Ectodermal cell (in vitro differentiated cells): Measurements from ENCODE around the gene PRDM11. TPM values are rescaled to one million over a fixed set of nuclear protein-coding genes. Genes with fewer than 3 reads are reported as not detected.

ENCODE experiments used
- H3K27ac ChIP-seq: 2 replicates; pipeline ENCODE4 v1.7.0; 2013; ENCODE audit warnings: mild to moderate bottlenecking, low read depth, low read length; ENCODE audit not compliant: insufficient read depth, poor library complexity, severe bottlenecking
- H3K27me3 ChIP-seq: 2 replicates; pipeline ENCODE4 v1.7.0; 2013; ENCODE audit warnings: mild to moderate bottlenecking, low read length; ENCODE audit not compliant: insufficient read depth, control insufficient read depth, poor library complexity, severe bottlenecking
- H3K36me3 ChIP-seq: one replicate; pipeline ENCODE4 v1.7.0; 2013; ENCODE audit warnings: low read length; ENCODE audit not compliant: control insufficient read depth, insufficient read depth
- H3K4me1 ChIP-seq: one replicate; pipeline ENCODE4 v1.7.0; 2013; ENCODE audit warnings: low read length; ENCODE audit not compliant: control insufficient read depth, insufficient read depth
- H3K4me3 ChIP-seq: 2 replicates; pipeline ENCODE4 v1.7.0; 2013; ENCODE audit warnings: low read depth, low read length, control low read depth; ENCODE audit not compliant: insufficient read depth
- H3K9me3 ChIP-seq: 2 replicates; pipeline ENCODE4 v1.7.0; 2013; ENCODE audit warnings: mild to moderate bottlenecking, low read length, moderate library complexity; ENCODE audit not compliant: control insufficient read depth
- WGBS, 2 experiments: methylation state at CpG; one replicate each; pipeline ENCODE4 v1.1.7; 2013; ENCODE audit warnings: missing lambda C conversion rate in 2 of 2; 5-methylcytosine and 5-hydroxymethylcytosine counted together
- polyA plus RNA-seq, 4 experiments: library from polyadenylated mRNA; stranded (reverse); fragments of 50-300 nt; gene quantifications; one replicate each; pipeline ENCODE4 v1.2.3, GENCODE V29; 2013

The PRDM11 gene
- polyA plus RNA-seq (2013, experiment 1 of 4): 4.4 TPM
- polyA plus RNA-seq (2013, experiment 2 of 4): 8.8 TPM
- 5.4 TPM for polyA plus RNA-seq (2013, experiment 3 of 4)
- 5.3 TPM for polyA plus RNA-seq (2013, experiment 4 of 4)

DNA sequence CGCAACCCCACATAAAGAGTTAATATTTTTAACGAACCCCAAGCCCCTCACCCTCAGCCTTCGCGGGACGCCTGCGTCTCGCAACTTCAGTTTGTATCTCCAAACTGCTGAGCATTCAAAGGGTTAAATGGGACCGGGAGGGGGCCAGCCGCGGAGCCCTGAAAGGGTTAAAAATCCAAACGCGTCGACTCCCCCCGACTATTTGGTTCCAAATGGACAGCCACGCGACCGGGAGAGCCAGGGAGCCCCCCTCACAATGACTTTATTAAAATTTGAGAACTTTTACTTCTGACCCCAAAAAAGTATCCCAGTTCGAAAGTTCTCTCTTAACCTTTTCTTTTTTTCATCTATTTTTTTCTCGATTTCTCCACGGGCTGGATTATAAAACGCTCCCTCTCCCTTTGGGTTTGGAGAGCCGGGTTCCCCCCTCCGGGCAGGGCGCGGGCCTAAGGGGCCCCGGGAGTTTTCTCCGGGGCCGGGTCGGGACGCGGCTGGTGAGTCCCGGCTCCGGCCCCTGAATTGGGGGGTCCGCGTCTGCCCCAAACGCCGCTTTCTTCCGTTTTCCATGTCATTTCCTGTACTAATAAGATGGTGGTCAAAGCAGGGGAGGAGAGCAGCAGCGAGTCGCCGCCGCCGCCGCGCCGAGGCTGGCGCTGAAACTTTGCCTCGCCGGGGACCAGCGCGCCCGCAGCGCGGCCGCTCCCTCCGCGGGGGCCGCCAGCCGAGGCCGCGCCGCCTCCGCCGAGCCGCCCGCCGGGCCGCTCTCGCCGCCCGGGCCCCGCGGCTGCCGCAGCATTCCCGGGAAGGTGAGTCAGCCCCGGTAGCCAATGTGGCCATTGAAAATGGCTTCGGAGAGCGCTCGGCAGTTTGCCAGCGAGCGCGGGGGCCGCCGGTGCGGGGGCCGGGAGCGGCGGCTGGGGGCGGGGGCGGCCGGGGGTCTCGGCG, at the start of gene PRDM11:
PRDM11 (plus strand) TSS at position 568 of the 945 bp plus-strand sequence. CDS start 35,128 bp downstream, outside the sequence.
- Histone ChIP-seq H3K9me3 (no peaks in the 10 kb centered on the region), H3K4me1 (peaks cover 7% of the 10 kb centered on the region), H3K27me3 (peaks cover 49% of the 10 kb centered on the region), H3K27ac (peak within 1 kb of the TSS; percentile 53), H3K4me3 (peak within 1 kb of the TSS; percentile 73), H3K36me3 (no peaks in the 10 kb centered on the region)
- 0% methylated on average over 93 of the region's 93 CpGs for WGBS, 2 experiments

DNA sequence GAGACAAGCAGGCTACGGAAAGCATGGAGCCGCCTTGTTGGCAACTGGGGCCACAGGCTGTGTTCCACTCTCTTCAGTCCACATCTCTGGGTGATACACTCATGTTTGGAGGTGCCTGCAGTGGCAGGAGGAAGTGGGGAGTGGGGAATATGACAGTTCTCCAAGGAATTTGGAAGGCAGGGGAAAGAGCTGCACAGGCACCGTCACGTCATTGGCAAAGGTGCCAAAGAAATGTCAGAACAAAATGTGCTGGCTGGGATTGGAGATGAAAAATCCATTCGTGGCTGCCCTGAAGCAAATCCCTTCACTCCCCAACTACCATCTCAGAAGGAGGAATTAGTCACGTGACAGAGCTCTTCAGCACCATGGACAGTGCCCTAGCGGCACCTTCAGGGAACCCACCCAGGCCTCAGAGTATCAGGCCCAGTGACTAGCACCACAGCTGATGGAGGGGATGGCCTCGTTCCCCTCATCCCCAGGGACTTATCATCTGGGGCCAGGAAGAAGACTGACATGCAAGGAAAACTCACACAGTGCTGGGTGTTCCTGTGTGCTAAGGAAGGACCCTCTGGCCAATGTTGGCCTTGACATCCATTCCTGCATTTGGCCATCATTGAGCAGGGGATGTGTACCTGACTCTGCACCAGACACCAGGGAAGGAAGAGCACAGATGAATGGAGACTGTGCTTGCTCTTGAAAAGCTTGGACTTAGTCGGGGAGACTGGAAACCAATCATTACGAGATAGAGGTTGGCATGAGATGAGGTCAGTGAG, 48.5 kb upstream of the PRDM11 start:
- Histone ChIP-seq H3K27ac (no peak overlapping the region), H3K27me3 (no peaks in the 10 kb centered on the region), H3K4me3 (no peak overlapping the region), H3K9me3 (no peaks in the 10 kb centered on the region), H3K4me1 (peaks cover 8% of the 10 kb centered on the region), H3K36me3 (no peaks in the 10 kb centered on the region)
- 38 to 43% methylated on average over 10 of the region's 10 CpGs for WGBS, 2 experiments

DNA sequence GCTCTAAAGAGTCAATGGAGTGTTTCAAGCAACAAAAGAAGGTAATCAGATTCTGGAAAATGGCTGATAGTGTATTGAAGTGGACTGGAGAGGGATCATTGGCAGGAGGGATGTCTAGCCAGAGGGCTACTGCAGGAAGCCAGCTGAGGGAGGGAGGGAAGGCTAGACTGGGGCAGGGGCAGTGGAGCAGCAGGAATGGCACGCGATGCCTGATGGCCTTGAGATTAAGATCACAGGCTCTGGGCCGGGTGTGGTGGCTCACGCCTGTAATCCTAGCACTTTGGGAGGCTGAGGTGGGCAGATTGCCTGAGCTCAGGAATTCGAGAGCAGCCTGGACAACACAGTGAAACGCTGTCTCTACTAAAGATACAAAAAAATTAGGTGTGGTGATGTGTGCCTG, 47.5 kb upstream of the PRDM11 start:
- no peak overlapping the region for H3K27ac ChIP-seq
- H3K9me3 ChIP-seq: no peaks in the 10 kb centered on the region
- no peak overlapping the region for H3K4me3 ChIP-seq
- WGBS, 2 experiments: 91 to 94% methylated on average over 6 of the region's 6 CpGs
- H3K4me1 ChIP-seq: peaks cover 7% of the 10 kb centered on the region
- no peaks in the 10 kb centered on the region for H3K27me3 ChIP-seq
- H3K36me3 ChIP-seq: no peaks in the 10 kb centered on the region

DNA sequence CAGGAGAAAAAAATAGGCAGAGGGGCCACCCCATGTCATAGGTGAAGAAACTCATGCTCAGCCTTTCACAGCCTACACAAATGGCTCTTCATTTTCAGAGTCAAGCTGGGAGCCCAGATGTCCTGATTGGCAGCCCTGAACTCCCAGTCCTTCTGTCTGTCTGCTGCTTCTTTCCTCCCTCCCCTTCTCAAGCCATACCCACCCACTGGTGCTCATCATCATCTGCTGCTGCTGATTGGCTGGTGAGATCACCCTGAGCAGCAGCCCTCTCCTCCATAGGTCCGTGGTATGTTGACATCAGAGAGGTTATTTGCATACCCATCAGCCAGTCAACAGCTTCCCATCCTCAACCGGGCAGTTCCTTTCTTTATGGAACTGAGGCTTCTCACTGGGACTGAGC, 46.1 kb upstream of the PRDM11 start:
- H3K27ac ChIP-seq: no peak overlapping the region
- no peaks in the 10 kb centered on the region for H3K27me3 ChIP-seq
- no peaks in the 10 kb centered on the region for H3K36me3 ChIP-seq
- H3K9me3 ChIP-seq: no peaks in the 10 kb centered on the region
- H3K4me3 ChIP-seq: no peak overlapping the region
- WGBS, 2 experiments: 36 to 45% methylated on average over 2 of the region's 2 CpGs
- peaks cover under 1% of the 10 kb centered on the region for H3K4me1 ChIP-seq

DNA sequence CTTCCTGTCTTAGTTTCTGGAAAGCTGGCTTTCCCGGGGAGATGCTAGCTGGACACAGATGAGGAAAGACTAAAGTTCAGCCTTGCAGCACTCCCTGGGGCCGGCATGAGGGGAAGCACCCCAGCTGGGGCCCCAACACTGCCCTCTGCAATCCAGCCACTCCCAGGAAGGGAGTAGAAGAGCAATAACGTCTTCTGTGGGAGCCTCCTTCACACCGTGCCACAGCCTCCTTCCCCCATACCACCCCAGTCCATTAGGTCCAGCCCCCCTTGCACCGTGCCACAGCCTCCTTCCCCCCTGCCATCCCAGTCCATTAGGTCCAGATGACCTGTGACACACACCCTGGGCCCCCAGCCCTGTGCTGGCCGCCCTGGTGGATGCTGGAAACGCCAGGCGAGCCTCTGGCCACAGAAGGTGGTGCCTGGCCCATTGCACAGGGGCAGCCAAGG, 44.1 kb upstream of the PRDM11 start:
- no peak overlapping the region for H3K27ac ChIP-seq
- H3K27me3 ChIP-seq: no peaks in the 10 kb centered on the region
- H3K9me3 ChIP-seq: no peaks in the 10 kb centered on the region
- H3K36me3 ChIP-seq: no peaks in the 10 kb centered on the region
- WGBS, 2 experiments: 80 to 83% methylated on average over 8 of the region's 8 CpGs
- H3K4me3 ChIP-seq: no peak overlapping the region
- no peaks in the 10 kb centered on the region for H3K4me1 ChIP-seq

DNA sequence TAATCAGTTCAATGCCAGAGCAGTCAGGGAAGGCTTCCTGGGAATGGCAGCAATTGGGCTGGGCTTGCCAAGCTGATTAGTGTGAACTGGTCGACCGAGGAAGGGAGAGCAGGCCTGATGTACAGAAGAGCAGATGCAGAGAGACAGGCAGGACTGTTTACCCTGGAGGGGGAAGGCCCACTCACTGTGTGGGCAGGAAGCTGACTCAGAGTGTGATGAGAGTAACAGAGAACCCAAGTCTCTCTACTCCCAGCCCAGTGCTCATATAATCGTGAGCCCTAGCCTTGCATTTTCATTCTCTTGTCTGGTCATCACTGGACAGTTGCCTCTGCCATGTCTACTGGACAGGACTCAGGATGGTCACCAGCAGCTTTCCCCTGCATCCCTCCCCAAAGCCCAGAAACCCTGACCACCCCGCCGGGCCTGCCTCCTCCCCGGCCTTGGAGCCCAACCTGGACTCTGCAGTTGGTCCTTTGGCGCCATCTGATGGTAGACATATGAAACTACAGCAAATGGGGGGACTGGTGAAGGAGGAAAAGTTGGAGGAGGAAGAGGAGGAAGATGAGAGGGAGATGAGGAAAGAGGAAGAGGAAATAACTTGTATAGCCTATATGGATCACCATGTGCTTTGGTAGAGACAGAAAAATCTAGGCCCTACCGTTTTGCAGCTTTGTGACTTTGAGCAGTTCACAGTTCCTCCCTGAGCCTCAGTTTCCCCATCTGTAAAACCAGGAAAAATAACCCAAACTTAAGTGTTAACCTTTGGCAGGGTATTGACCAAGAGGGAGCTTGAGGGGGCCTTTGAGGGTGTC, 43.4 kb upstream of the PRDM11 start:
- Histone ChIP-seq H3K9me3 (no peaks in the 10 kb centered on the region), H3K4me3 (no peak overlapping the region), H3K27me3 (no peaks in the 10 kb centered on the region), H3K27ac (no peak overlapping the region), H3K4me1 (no peaks in the 10 kb centered on the region), H3K36me3 (no peaks in the 10 kb centered on the region)
- WGBS, 2 experiments: 32 to 34% methylated on average over 8 of the region's 8 CpGs

DNA sequence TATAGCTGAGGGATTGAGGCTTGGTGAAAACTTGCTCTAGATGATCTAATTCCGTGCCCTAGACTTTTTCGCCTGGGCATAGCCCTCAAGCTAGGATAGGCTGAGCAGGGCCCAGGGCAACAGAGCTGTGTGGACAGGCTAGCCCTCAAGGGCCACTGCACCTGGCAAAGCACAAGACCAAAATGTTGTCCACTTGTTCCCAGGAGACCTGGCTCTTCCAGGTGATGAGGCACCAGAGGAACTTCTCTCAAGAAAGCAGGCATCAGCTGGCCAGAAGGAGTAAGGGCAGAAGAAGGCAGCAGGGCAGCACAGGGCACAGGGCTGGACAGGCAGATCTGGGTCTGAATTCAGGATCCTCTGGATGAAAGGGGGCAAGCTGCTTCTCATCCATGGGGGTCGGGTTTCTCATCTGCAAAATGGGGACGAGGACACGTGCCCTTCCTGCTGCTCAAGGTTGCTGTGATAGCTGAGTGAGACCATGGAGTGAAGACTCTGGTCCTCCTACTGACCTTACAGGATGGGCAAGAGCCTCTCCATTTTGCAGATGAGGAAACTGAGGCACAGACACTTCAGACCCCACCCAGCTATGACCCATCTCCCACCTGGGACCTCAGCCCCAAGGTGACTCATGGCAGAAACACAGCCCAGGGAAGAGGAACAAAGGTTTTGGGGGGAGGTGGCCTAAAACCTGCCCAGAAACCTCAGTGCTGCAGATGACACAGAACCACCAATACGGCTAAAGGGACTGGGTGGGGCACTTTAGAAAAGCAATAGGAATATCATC, 42.2 kb upstream of the PRDM11 start:
- Histone ChIP-seq H3K4me3 (no peak overlapping the region), H3K9me3 (no peaks in the 10 kb centered on the region), H3K27me3 (no peaks in the 10 kb centered on the region), H3K27ac (no peak overlapping the region), H3K4me1 (no peaks in the 10 kb centered on the region), H3K36me3 (no peaks in the 10 kb centered on the region)
- WGBS, 2 experiments: 88 to 91% methylated on average over 6 of the region's 6 CpGs

DNA sequence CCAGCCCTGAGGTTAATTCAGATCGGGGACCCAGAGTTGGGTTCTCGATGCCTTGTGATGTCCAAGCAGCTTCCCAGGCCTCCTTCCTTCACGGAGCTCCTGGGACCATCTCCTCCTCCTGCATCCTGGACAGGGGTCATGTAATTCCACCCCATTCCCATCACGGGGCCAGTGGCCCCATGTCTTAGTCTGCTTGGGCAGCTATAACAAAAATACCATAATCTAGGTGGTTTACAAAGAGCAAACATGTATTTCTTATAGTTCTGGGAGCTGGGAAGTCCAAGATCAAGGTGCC, 41.7 kb upstream of the PRDM11 start:
- WGBS, 2 experiments: 85 to 89% methylated on average over 4 of the region's 4 CpGs

DNA sequence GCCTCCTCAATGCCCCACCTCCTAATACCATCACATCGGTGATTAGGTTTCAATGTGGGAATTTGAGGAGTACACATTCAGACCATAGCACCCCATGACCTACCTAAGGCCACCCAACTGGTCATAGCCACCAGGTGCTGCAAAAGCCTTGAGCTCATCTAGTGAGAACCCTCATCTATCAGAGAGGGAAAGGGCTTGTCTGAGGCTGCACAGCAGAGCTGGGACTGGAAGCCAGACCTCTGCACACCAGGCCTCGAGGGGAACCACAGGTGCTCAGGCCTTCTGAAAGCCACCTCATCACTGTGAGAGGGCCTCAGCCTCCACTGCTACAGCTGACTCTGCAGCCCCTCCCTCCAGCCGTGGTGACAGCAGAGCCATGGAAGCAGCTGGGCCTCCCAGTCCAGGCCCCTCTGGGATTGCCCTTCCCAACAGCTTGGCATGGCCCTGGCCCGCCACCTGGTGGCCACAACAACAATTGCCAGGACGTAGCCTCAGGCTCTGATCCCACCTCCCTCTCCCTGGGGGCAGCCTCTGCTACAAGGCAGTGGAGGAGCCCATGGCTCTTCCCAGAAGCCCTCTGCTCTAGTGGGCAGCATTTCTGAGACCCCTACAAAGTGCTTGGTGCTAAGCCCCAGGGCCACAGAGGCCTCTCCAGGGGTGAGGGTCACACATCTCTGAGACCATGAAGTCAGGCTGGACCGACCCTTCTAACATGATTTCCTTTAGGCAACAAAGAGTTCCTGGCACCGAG, 41.0 kb upstream of the PRDM11 start:
- WGBS, 2 experiments: 44 to 47% methylated on average over 7 of the region's 7 CpGs
- no peaks in the 10 kb centered on the region for H3K4me1 ChIP-seq
- no peak overlapping the region for H3K27ac ChIP-seq
- H3K9me3 ChIP-seq: no peaks in the 10 kb centered on the region
- no peaks in the 10 kb centered on the region for H3K27me3 ChIP-seq
- H3K4me3 ChIP-seq: no peak overlapping the region
- H3K36me3 ChIP-seq: no peaks in the 10 kb centered on the region

More for the DNA sequence above, 41.7 kb upstream of the PRDM11 start:
- H3K27ac ChIP-seq: no peak overlapping the region
- no peaks in the 10 kb centered on the region for H3K4me1 ChIP-seq
- no peaks in the 10 kb centered on the region for H3K27me3 ChIP-seq
- H3K36me3 ChIP-seq: no peaks in the 10 kb centered on the region
- no peaks in the 10 kb centered on the region for H3K9me3 ChIP-seq
- no peak overlapping the region for H3K4me3 ChIP-seq
